Measurements from ENCODE around the gene IGFBP4. TPM values are rescaled to one million over a fixed set of nuclear protein-coding genes. Genes with fewer than 3 reads are reported as not detected.

The IGFBP4 gene
- total RNA-seq, 2 donors from 2014 or later: 8.4 to 85.1 TPM

Other genes starting within 250 kb of the IGFBP4 start
- 10 to 100 TPM; 25.7 to 26.4 TPM for gene WIPF2, start 224.1 kb upstream of the IGFBP4 start, total RNA-seq
- 10 to 100 TPM; 81.8 to 86.7 TPM for gene CDC6, start 155.6 kb upstream of the IGFBP4 start, total RNA-seq
- gene RARA, start 134.3 kb upstream of the IGFBP4 start, total RNA-seq: 10 to 100 TPM; 21.0 to 23.0 TPM
- not detected for gene GJD3, start 78.7 kb upstream of the IGFBP4 start, total RNA-seq
- gene TOP2A, start 25.6 kb upstream of the IGFBP4 start, total RNA-seq: 100 to 1,000 TPM; 283 to 508 TPM
- gene TNS4, start 58.2 kb downstream of the IGFBP4 start, total RNA-seq: 10 to 100 TPM in 1 of 2 donors, 1 to 10 TPM in 1; 1.7 to 11.6 TPM
- 100 to 1,000 TPM; 287 to 301 TPM for gene CCR7, start 122.0 kb downstream of the IGFBP4 start, total RNA-seq
- 10 to 100 TPM; 85.6 to 93.9 TPM for gene SMARCE1, start 204.4 kb downstream of the IGFBP4 start, total RNA-seq
- gene KRT222, start 221.7 kb downstream of the IGFBP4 start, total RNA-seq: not detected

All from activated naive CD4-positive, alpha-beta T cell treated with anti-CD3 and anti-CD28 coated beads, Interleukin-2, amount 50 U/mL, for 72 hours (primary cell).